ENCODE results near the gene SYT17.
A peak's percentile ranks its signal among the peaks of the same experiment; 100 is the strongest.

SYT17 gene

GRCh38 chr16:19223235-19224170, 55.5 kb downstream of the SYT17 start:
- no peak for DNase-seq

GRCh38 chr16:19225651-19226050, 57.6 kb downstream of the SYT17 start:
- DNase-seq: no peak

- DNase-seq: no peak
These were observed 59.6 kb downstream of the SYT17 start for GRCh38 chr16:19227643-19228042.

- DNase-seq: no peak
These were observed 60.0 kb downstream of the SYT17 start for GRCh38 chr16:19228052-19228451.

GRCh38 chr16:19228575-19228974, 60.5 kb downstream of the SYT17 start:
- DNase-seq: peak; percentile 15

- no peak for DNase-seq
These were observed 62.5 kb downstream of the SYT17 start for GRCh38 chr16:19230575-19230974.

- no peak for DNase-seq
These were observed 63.8 kb downstream of the SYT17 start for GRCh38 chr16:19231881-19232280.

- no peak for DNase-seq
These were observed 64.9 kb downstream of the SYT17 start for GRCh38 chr16:19232988-19233387.

GRCh38 chr16:19235478-19235877, 67.4 kb downstream of the SYT17 start:
- no peak for DNase-seq

GRCh38 chr16:19235886-19236285, 67.8 kb downstream of the SYT17 start:
- no peak for DNase-seq

GRCh38 chr16:19236561-19237209, 68.6 kb downstream of the SYT17 start:
- DNase-seq: no peak

- DNase-seq: peak; percentile 16
These were observed 70.4 kb downstream of the SYT17 start for GRCh38 chr16:19238406-19238805.

- DNase-seq: no peak
These were observed 71.6 kb downstream of the SYT17 start for GRCh38 chr16:19239511-19240155.

- DNase-seq: no peak
These were observed 72.5 kb downstream of the SYT17 start for GRCh38 chr16:19240494-19240893.

GRCh38 chr16:19241512-19241911, 73.5 kb downstream of the SYT17 start:
- DNase-seq: no peak

- no peak for DNase-seq
These were observed 74.1 kb downstream of the SYT17 start for GRCh38 chr16:19242186-19242585.

- no peak for DNase-seq
These were observed 75.0 kb downstream of the SYT17 start for GRCh38 chr16:19242987-19243575.

- peak; percentile 88 for DNase-seq
These were observed 77.4 kb downstream of the SYT17 start for GRCh38 chr16:19245326-19245925.

GRCh38 chr16:19252904-19253303, 84.9 kb downstream of the SYT17 start:
- DNase-seq: no peak

- DNase-seq: no peak
These were observed 86.6 kb downstream of the SYT17 start for GRCh38 chr16:19254611-19255010.

- DNase-seq: no peak
These were observed 96.2 kb downstream of the SYT17 start for GRCh38 chr16:19264123-19264673.

GRCh38 chr16:19265380-19265930, 97.4 kb downstream of the SYT17 start:
- DNase-seq: no peak

All from COR-L47 (cell line).